Common myeloid progenitor, CD34-positive (primary cell): ENCODE measurements around the gene NR6A1.
A peak's percentile ranks its signal among the peaks of the same experiment; 100 is the strongest.

Experiments
- CTCF ChIA-PET: fragments of 350-600 bp; sonication (Branson Sonifier 250); formaldehyde crosslinking; loops from one replicate; lab custom pipeline; 2021; ENCODE audit warnings: antibody characterized with exemption; lab: Charles Lee
- POLR2A ChIA-PET: fragments of 350-600 bp; sonication (Branson Sonifier 250); formaldehyde crosslinking; loops from one replicate; lab custom pipeline; 2021; ENCODE audit warnings: antibody characterized with exemption; lab: Charles Lee
- DNase-seq, 3 donors: peaks; one replicate each; pipeline versions ENCODE4 v3.0.0 to v3.0.0-alpha.2; 2013
- H3K27ac ChIP-seq, 2 experiments: 1 replicate in 1 of 2; 2 replicates in 1 of 2; pipeline ENCODE4 v1.7.0; 2013; ENCODE audit warnings: inconsistent platforms in 2 of 2, low read length in 2 of 2, mild to moderate bottlenecking in 2 of 2, low read depth in 1 of 2, moderate library complexity in 1 of 2; ENCODE audit not compliant: severe bottlenecking in 2 of 2, insufficient read depth in 1 of 2, poor library complexity in 1 of 2
- H3K27me3 ChIP-seq, 5 experiments: replicated peaks in 2 of 5; 1 replicate in 3 of 5; 2 replicates in 2 of 5; pipeline versions ENCODE4 v1.6.1 to v1.7.0; 2013; ENCODE audit warnings: low read length in 4 of 5, mild to moderate bottlenecking in 2 of 5, moderate library complexity in 2 of 5, inconsistent platforms in 1 of 5; ENCODE audit not compliant: insufficient read depth in 5 of 5, control insufficient read depth in 4 of 5
- H3K36me3 ChIP-seq, 4 experiments: 1 replicate in 2 of 4; 2 replicates in 2 of 4; pipeline versions ENCODE4 v1.6.1 to v1.7.0; 2013; ENCODE audit warnings: low read length in 3 of 4, control low read depth in 1 of 4, mild to moderate bottlenecking in 1 of 4; ENCODE audit not compliant: control insufficient read depth in 4 of 4, insufficient read depth in 4 of 4
- H3K4me1 ChIP-seq, 4 experiments: 1 replicate in 3 of 4; 2 replicates in 1 of 4; pipeline versions ENCODE4 v1.6.1 to v1.7.1; 2013; ENCODE audit warnings: low read length in 3 of 4, mild to moderate bottlenecking in 3 of 4, control low read depth in 1 of 4, inconsistent platforms in 1 of 4, moderate library complexity in 1 of 4; ENCODE audit not compliant: control insufficient read depth in 4 of 4, insufficient read depth in 4 of 4; ENCODE audit errors: control extremely low read depth in 1 of 4
- H3K4me3 ChIP-seq, 7 experiments: 1 replicate in 4 of 7; 2 replicates in 3 of 7; pipeline versions ENCODE4 v1.5.1 to v1.7.0; 2013; ENCODE audit warnings: mild to moderate bottlenecking in 7 of 7, low read length in 6 of 7, moderate library complexity in 6 of 7, inconsistent platforms in 2 of 7, low read depth in 2 of 7, control low read depth in 1 of 7; ENCODE audit not compliant: insufficient read depth in 4 of 7, control insufficient read depth in 1 of 7; ENCODE audit errors: extremely low read depth in 1 of 7
- H3K9me3 ChIP-seq, 5 experiments: 1 replicate in 4 of 5; 2 replicates in 1 of 5; pipeline versions ENCODE4 v1.6.1 to v1.7.1; 2013; ENCODE audit warnings: low read length in 4 of 5, mild to moderate bottlenecking in 2 of 5, inconsistent platforms in 1 of 5, low read depth in 1 of 5, moderate library complexity in 1 of 5; ENCODE audit not compliant: control insufficient read depth in 4 of 5, insufficient read depth in 2 of 5; ENCODE audit errors: control extremely low read depth in 1 of 5
- WGBS: methylation state at CpG from one replicate; pipeline ENCODE4 v1.1.5; 2013; ENCODE audit not compliant: insufficient coverage; 5-methylcytosine and 5-hydroxymethylcytosine counted together

Gene NR6A1

DNA sequence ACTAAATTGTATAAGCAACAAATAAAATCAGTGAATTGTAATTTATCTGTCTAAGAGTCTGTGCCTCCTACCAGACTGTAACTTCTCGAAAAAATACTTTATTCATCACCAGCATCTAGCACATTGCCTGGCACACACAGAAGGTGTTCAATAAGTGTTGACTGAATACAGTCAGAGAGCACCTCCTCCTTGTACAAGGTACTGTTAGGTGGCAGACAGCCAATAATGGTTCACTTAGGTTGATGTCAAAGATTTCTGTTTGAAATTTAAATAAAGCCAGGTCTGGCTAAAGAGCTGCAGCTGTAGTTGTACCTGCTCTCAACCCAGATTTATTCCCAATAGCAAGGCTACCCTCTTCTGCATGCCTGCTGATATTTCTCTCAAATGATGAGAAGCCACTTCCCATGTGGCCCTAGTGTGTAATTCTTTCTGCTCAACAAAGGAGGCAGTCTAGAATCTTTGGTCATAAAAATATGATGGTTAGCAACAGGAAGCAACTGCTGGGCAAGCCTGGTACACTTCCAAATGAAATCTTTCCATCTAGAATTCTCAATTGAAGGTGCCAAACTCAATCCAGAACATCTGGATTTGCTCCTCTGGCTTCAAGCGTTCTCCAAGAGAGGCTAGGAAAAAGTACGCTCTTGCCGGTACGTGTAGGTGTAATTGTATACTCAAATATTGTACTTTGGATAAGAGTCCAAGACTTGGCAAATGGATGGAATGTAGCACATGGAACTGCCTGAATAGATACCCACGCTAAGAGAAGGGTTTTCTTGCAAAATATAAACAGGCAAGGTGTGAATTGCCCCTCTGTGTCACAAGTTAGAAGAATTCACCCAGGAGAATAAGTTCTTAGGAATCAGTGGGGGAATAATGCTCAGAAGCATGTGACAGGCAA is 95.6 kb downstream of the NR6A1 start:
- ChIA-PET POLR2A (no interaction called here), CTCF (interaction anchor here (1.1 to 3.0 kb wide), 5 partner anchors 9 to 58 kb away, joined by 3 to 11 read pairs (median 6); no protein-coding TSS in a partner anchor)
- Histone ChIP-seq H3K9me3 (no peaks in the 10 kb centered on the region), H3K36me3 (peaks cover 0 to 7% (median 5%) of the 10 kb centered on the region in 4 experiments), H3K27me3 (no peaks in the 10 kb centered on the region), H3K4me1 (peaks cover 0 to 2% (median under 1%) of the 10 kb centered on the region in 4 experiments), H3K27ac (no peak overlapping the region), H3K4me3 (no peak overlapping the region)
- 80% methylated on average over 5 of the region's 6 CpGs for WGBS
- DNase-seq: peak in 2 of 3 donors; percentile 33 to 48

DNA sequence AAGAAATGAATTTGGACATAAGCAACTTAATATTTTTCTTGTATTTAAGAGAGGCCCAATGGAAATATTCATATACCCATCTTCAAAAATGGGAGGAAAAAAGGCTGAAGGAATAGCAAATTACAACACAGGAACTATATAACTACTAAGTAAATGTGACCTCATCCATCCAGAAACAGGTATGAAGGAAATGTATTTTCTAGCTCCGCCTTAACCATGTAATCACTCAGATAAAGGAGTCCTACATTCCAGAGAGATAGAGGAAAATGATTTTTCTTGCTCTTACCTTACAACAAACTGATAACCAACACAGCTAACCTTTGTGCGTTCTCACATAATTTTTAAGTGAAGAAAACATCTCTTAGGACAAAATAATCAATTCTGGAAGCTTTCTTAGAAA is 96.5 kb downstream of the NR6A1 start:
- peaks cover 0 to 7% (median 5%) of the 10 kb centered on the region in 4 experiments for H3K36me3 ChIP-seq
- H3K4me3 ChIP-seq: no peak overlapping the region
- POLR2A ChIA-PET: interaction anchor here (1.4 kb wide), 1 partner anchor 15 kb away, joined by 7 read pairs; no protein-coding TSS in a partner anchor
- no peaks in the 10 kb centered on the region for H3K27me3 ChIP-seq
- no CpG with 5 or more reads among the region's 2 CpGs for WGBS
- H3K4me1 ChIP-seq: peaks cover 0 to 3% (median 1%) of the 10 kb centered on the region in 4 experiments
- no peak for DNase-seq
- CTCF ChIA-PET: interaction anchor here (0.6 to 3.0 kb wide), 7 partner anchors 8 to 510 kb away, joined by 3 to 14 read pairs (median 7); no protein-coding TSS in a partner anchor
- H3K27ac ChIP-seq: no peak overlapping the region
- no peaks in the 10 kb centered on the region for H3K9me3 ChIP-seq

DNA sequence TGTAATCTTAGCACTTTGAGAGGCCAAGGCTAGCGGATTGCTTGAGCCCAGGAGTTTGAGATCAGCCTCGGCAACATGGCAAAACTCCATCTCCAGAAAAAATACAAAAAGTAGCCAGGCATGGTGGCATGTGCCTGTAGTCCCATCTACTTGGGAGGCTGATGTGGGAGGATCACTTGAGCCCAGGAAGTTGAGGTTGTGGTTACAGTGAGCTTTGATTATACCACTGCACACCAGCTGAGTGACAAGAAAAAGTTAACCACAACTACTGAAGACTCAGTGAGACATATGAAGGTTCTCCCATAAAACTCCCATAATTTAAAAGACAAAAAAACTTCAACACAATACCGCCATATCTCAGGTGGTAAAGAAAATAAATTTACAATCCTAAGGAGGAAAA is 98.0 kb downstream of the NR6A1 start:
- Histone ChIP-seq H3K36me3 (peaks cover 0 to 7% (median 4%) of the 10 kb centered on the region in 4 experiments), H3K27ac (no peak overlapping the region), H3K4me1 (peaks cover 0 to 3% (median 1%) of the 10 kb centered on the region in 4 experiments), H3K27me3 (no peaks in the 10 kb centered on the region), H3K9me3 (no peaks in the 10 kb centered on the region), H3K4me3 (no peak overlapping the region)
- POLR2A ChIA-PET: no interaction called here
- no peak for DNase-seq
- CTCF ChIA-PET: interaction anchor here (1.5 to 3.0 kb wide), 5 partner anchors 9 to 39 kb away, joined by 5 to 14 read pairs (median 7); no protein-coding TSS in a partner anchor
- no CpG with 5 or more reads among the region's 3 CpGs for WGBS

DNA sequence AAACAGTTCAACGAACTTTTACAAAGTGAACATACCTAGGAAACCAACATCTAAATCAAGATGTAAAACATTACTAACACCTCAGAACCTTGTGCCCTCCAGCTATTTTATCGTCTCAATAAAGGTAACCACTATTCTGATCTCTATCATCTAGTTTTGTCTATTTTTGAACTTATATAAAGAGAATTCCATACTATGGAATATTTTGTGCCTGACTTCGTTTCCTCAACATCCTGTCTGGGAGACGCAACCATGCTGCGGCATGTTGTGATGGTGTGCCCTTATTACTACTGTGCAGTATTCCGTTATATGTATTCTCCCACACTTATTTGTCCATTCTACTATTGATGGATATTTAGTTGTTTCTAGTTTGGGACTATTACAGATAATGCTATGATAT is 99.2 kb downstream of the NR6A1 start:
- ChIA-PET CTCF (interaction anchor here (1.9 kb wide), 1 partner anchor 93 kb away, joined by 5 read pairs; no protein-coding TSS in a partner anchor), POLR2A (no interaction called here)
- DNase-seq: no peak
- H3K36me3 ChIP-seq: peaks cover 0 to 7% (median 3%) of the 10 kb centered on the region in 4 experiments
- H3K27me3 ChIP-seq: no peaks in the 10 kb centered on the region
- no peak overlapping the region for H3K27ac ChIP-seq
- WGBS: 100% methylated on average over 2 of the region's 6 CpGs
- peaks cover 0 to 3% (median 1%) of the 10 kb centered on the region in 4 experiments for H3K4me1 ChIP-seq
- no peak overlapping the region for H3K4me3 ChIP-seq
- H3K9me3 ChIP-seq: no peaks in the 10 kb centered on the region

DNA sequence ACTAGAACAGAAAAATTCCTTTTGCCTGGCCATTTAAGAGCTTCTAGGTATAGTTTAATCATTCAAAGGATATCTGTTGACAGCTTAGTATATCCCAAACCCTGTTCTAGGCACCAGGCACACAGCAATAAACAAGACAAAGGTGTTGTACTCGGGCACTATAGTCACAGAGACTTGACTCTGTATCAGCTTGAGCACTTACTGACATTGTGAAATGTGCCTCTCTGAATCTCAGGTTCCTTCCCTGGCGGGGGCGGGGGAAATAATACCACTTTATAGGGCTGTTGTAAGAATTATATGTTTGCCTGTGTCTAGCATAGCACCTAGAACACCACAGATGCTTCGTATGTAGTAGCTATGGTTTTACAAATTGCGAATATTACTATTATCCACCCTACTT is 104.5 kb downstream of the NR6A1 start:
- DNase-seq: no peak
- Histone ChIP-seq H3K9me3 (no peaks in the 10 kb centered on the region), H3K4me1 (peaks cover 0 to 21% (median 12%) of the 10 kb centered on the region in 4 experiments), H3K36me3 (peaks cover 0 to 3% (median 0%) of the 10 kb centered on the region in 4 experiments), H3K4me3 (no peak overlapping the region), H3K27ac (no peak overlapping the region), H3K27me3 (no peaks in the 10 kb centered on the region)
- 100% methylated on average over 1 of the region's 5 CpGs for WGBS
- ChIA-PET POLR2A (interaction anchor here (0.6 kb wide), 1 partner anchor 183 kb away, joined by 3 read pairs; no protein-coding TSS in a partner anchor), CTCF (interaction anchor here (0.6 to 0.9 kb wide), 3 partner anchors 10 to 198 kb away, joined by 3 to 4 read pairs (median 3); no protein-coding TSS in a partner anchor)

DNA sequence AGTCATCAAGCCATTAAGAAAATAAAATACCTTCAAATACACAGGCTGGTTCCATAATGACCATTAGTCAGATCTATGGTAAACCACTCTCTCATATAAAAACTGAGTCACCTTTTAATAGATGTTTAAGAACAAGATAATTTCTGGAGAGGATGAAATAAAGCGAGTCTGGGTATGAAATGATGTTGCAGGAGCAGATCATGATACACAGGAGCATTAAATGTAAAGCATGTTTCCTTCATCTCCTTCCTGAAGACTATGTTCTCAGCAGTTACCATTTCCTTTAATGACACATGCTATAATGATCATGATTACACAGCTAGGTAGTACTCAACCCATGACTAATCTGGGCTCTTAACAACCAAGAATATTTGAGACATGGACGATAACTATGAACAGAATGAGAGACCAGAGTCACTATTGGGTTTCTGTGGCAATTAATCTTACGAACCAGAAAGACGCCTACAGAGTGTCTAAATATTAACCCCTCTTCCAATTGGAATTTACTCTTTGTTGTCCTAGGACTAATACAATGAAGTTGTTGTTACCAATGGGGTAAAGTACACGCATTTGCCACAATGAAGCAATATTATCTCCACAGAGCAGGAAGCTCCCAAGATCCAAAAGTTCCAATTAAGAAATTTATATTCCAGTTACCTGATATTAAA is 105.6 kb downstream of the NR6A1 start:
- no peaks in the 10 kb centered on the region for H3K9me3 ChIP-seq
- ChIA-PET POLR2A (no interaction called here), CTCF (interaction anchor here (0.9 to 1.6 kb wide), 3 partner anchors 8 to 46 kb away, joined by 3 to 4 read pairs (median 4); no protein-coding TSS in a partner anchor)
- DNase-seq: no peak
- H3K27me3 ChIP-seq: no peaks in the 10 kb centered on the region
- no peak overlapping the region for H3K4me3 ChIP-seq
- H3K4me1 ChIP-seq: peaks cover 6 to 30% (median 21%) of the 10 kb centered on the region in 4 experiments
- 100% methylated on average over 1 of the region's 5 CpGs for WGBS
- H3K36me3 ChIP-seq: peaks cover 0 to 3% (median 0%) of the 10 kb centered on the region in 4 experiments
- H3K27ac ChIP-seq: no peak overlapping the region
